HCT116 (cell line): ENCODE data around the gene IDS. TPM values are rescaled to one million over a fixed set of nuclear protein-coding genes. Genes with fewer than 3 reads are reported as not detected.

ENCODE experiments used
- ATAC-seq: fragments of 200-7000 bp; cut with Tn5 transposase; 2 replicates; pipeline ENCODE4 v1.9.1; 2020; ENCODE audit warnings: mild to moderate bottlenecking, moderate library complexity
- BruUV-seq: library from RNA; stranded (reverse); fragments of 400-500 nt; replicated peaks from 2 replicates; lab custom pipeline; 2021; lab: Mats Ljungman, UMichigan
- CTCF ChIA-PET: fragments of 300-600 bp; sonication (Branson Sonifier 250); formaldehyde crosslinking; loops from one replicate; lab custom pipeline; 2021; ENCODE audit warnings: antibody characterized with exemption; lab: Charles Lee
- POLR2A ChIA-PET: fragments of 300-600, 350-600 bp; sonication (Branson Sonifier 250); formaldehyde crosslinking; loops from one replicate; lab custom pipeline; 2021; ENCODE audit warnings: antibody characterized with exemption; lab: Charles Lee
- RAD21 ChIA-PET, 2 experiments: fragments of 300-600 bp; sonication (Branson Sonifier 250); formaldehyde crosslinking; loops; one replicate each; lab custom pipeline; 2023; ENCODE audit warnings: low total read pairs in 2 of 2; ENCODE audit not compliant: uncharacterized antibody in 2 of 2, unreplicated experiment in 2 of 2, low non-redundant PET in 1 of 2; lab: Charles Lee
- DNase-seq: peaks from one replicate; pipeline ENCODE4 v3.0.0-alpha.2; 2010; ENCODE audit warnings: low read depth, low spot score
- H2AFZ ChIP-seq: fragments of 200-600 bp; shearing (Covaris generic), sonication (generic); 2 replicates; pipeline ENCODE4 v1.6.1; 2017; ENCODE audit warnings: low read depth, mixed run types, mixed read lengths, antibody characterized with exemption, low read length; ENCODE audit not compliant: poor library complexity, severe bottlenecking
- H3K27ac ChIP-seq: 2 replicates; pipeline ENCODE4 v1.5.1; 2012; ENCODE audit warnings: low read depth, low read length
- H3K27me3 ChIP-seq: fragments of 200-600 bp; sonication (generic); 2 replicates; pipeline ENCODE4 v1.6.1; 2016; ENCODE audit warnings: mixed run types, low read length, mixed read lengths; ENCODE audit not compliant: insufficient read depth
- H3K36me3 ChIP-seq, 2 experiments: fragments of 200-500 bp in 1 of 2; fragments of 200-600 bp in 1 of 2; sonication (Bioruptor generic) in 1 of 2; sonication (generic) in 1 of 2; 2 replicates each; pipeline versions ENCODE4 v1.5.1 to v1.6.1; 2014 to 2016; ENCODE audit warnings: low read length in 2 of 2, inconsistent platforms in 1 of 2, mixed read lengths in 1 of 2, mixed run types in 1 of 2; ENCODE audit not compliant: insufficient read depth in 2 of 2, control insufficient read depth in 1 of 2
- H3K4me1 ChIP-seq, 2 experiments: fragments of 200-600 bp in 1 of 2; sonication (generic) in 1 of 2; 2 replicates each; pipeline versions ENCODE4 v1.5.1 to v1.6.1; 2012 to 2017; ENCODE audit warnings: low read length in 2 of 2, inconsistent platforms in 1 of 2, mild to moderate bottlenecking in 1 of 2, mixed read lengths in 1 of 2, mixed run types in 1 of 2, moderate library complexity in 1 of 2; ENCODE audit not compliant: insufficient read depth in 2 of 2, control insufficient read depth in 1 of 2
- H3K4me2 ChIP-seq: fragments of 200-600 bp; sonication (generic); 2 replicates; pipeline ENCODE4 v1.6.1; 2017; ENCODE audit warnings: mixed run types, low read length, mixed read lengths
- H3K4me3 ChIP-seq, 2 experiments: fragments of 200-600 bp in 1 of 2; sonication (generic) in 1 of 2; replicated peaks in 1 of 2; 2 replicates each; pipeline ENCODE4 v1.5.1; 2011 to 2016; ENCODE audit warnings: low read length in 2 of 2, control low read depth in 1 of 2, low read depth in 1 of 2, mild to moderate bottlenecking in 1 of 2, mixed read lengths in 1 of 2, mixed run types in 1 of 2
- H3K79me2 ChIP-seq: fragments of 200-600 bp; sonication (generic); 2 replicates; pipeline ENCODE4 v1.6.1; 2017; ENCODE audit warnings: mild to moderate bottlenecking, mixed run types, low read length, moderate library complexity, mixed read lengths; ENCODE audit not compliant: insufficient read depth
- H3K9ac ChIP-seq: fragments of 200-600 bp; sonication (generic); 2 replicates; pipeline ENCODE4 v1.6.1; 2016; ENCODE audit warnings: low read length, mixed read lengths
- H3K9me2 ChIP-seq: fragments of 200-600 bp; sonication (generic), shearing (Covaris generic); 2 replicates; pipeline ENCODE4 v1.6.1; 2017; ENCODE audit warnings: mixed run types, mild to moderate bottlenecking, moderate library complexity; ENCODE audit not compliant: insufficient read depth
- H3K9me3 ChIP-seq, 2 experiments: fragments of 200-500 bp in 1 of 2; fragments of 200-600 bp in 1 of 2; sonication (Bioruptor generic) in 1 of 2; sonication (generic) in 1 of 2; 2 replicates each; pipeline ENCODE4 v1.6.1; 2014 to 2017; ENCODE audit warnings: low read length in 2 of 2, mixed read lengths in 2 of 2, inconsistent platforms in 1 of 2, low read depth in 1 of 2, mild to moderate bottlenecking in 1 of 2, mixed run types in 1 of 2, moderate library complexity in 1 of 2; ENCODE audit not compliant: control insufficient read depth in 1 of 2, insufficient read depth in 1 of 2
- H4K20me1 ChIP-seq: fragments of 200-600 bp; sonication (generic), shearing (Covaris generic); 2 replicates; pipeline ENCODE4 v1.6.1; 2017; ENCODE audit warnings: mixed run types, mild to moderate bottlenecking, moderate library complexity; ENCODE audit not compliant: insufficient read depth
- CEBPB ChIP-seq: IDR thresholded peaks from 2 replicates; pipeline ENCODE4 v1.6.1; 2012; ENCODE audit warnings: low read depth
- EZH2 ChIP-seq: fragments of 200-600 bp; sonication (generic); IDR thresholded peaks from 2 replicates; pipeline ENCODE4 v1.6.1; 2017; ENCODE audit warnings: antibody characterized with exemption, mixed run types
- FOSL1 ChIP-seq: IDR thresholded peaks from 2 replicates; pipeline ENCODE4 v1.6.1; 2012; ENCODE audit warnings: low read depth
- JUND ChIP-seq: IDR thresholded peaks from 2 replicates; pipeline ENCODE4 v1.6.1; 2012
- SIN3A ChIP-seq: IDR thresholded peaks from 2 replicates; pipeline ENCODE4 v1.6.1; 2012; ENCODE audit warnings: low read depth
- SP1 ChIP-seq: IDR thresholded peaks from 2 replicates; pipeline ENCODE4 v1.6.1; 2012; ENCODE audit warnings: low read depth
- intact Hi-C: fragments of 100-400 bp; cut with micrococcal nuclease; formaldehyde crosslinking; loops from 2 replicates; pipeline ENCODE4 v1.10.0; 2022
- total RNA-seq: library from RNA; stranded (reverse); gene quantifications from one replicate; pipeline ENCODE4 v1.2.1, GENCODE V29; 2021; ENCODE audit not compliant: unreplicated experiment

The IDS gene
- total RNA-seq, 1 experiment from 2014 or later, result 42.0 TPM

GRCh38 chrX:149453030-149453429 is 52.1 kb downstream of the IDS start:
- Histone ChIP-seq H3K9me2 (no peaks in the 10 kb centered on the region), H3K27ac (no peak overlapping the region), H3K9ac (no peak overlapping the region), H3K36me3 (no peaks in the 10 kb centered on the region), H3K4me1 (peaks cover 0 to 8% of the 10 kb centered on the region in 2 experiments; a peak in 2 of 4 replicates), H4K20me1 (no peaks in the 10 kb centered on the region), H2AFZ (peak overlapping the region; percentile 23), H3K9me3 (no peaks in the 10 kb centered on the region), H3K4me2 (0 out of 2 replicates have a peak overlapping the region, but pooled peaks have one; percentile 5), H3K79me2 (no peaks in the 10 kb centered on the region), H3K27me3 (no peaks in the 10 kb centered on the region), H3K4me3 (no peak overlapping the region)
- intact Hi-C loops, result loop anchor here (1.0 kb wide), 1 partner anchor 21 kb away; no protein-coding TSS in a partner anchor
- ATAC-seq (peak; percentile 84), DNase-seq (peak; percentile 8)
- TF ChIP-seq JUND (peak; percentile 47), EZH2 (no peak), SIN3A (no peak), FOSL1 (0 out of 2 replicates have a peak, but pooled peaks have one; percentile 25)
- RAD21 ChIA-PET, result no interaction called here
- POLR2A ChIA-PET, result no interaction called here
- CTCF ChIA-PET, result no interaction called here
- no TSS peak for BruUV-seq

- Histone ChIP-seq H3K79me2 (no peaks in the 10 kb centered on the region), H3K4me2 (no peak overlapping the region), H3K27me3 (no peaks in the 10 kb centered on the region), H3K27ac (no peak overlapping the region), H2AFZ (no peak overlapping the region), H4K20me1 (no peaks in the 10 kb centered on the region), H3K36me3 (no peaks in the 10 kb centered on the region), H3K9me2 (no peaks in the 10 kb centered on the region), H3K4me3 (no peak overlapping the region), H3K4me1 (no peaks in the 10 kb centered on the region), H3K9ac (no peak overlapping the region), H3K9me3 (no peaks in the 10 kb centered on the region)
- POLR2A ChIA-PET, result no interaction called here
- BruUV-seq, result no TSS peak
- no peak for DNase-seq
- ATAC-seq, result no peak
- RAD21 ChIA-PET, result no interaction called here
- CTCF ChIA-PET, result no interaction called here
- intact Hi-C loops, result no loop called here
- TF ChIP-seq CEBPB (no peak), JUND (no peak), SP1 (no peak)
Measured at GRCh38 chrX:149433451-149433850, 71.7 kb downstream of the IDS start.
